Neuronal stem cell (in vitro differentiated cells): ENCODE data around the gene HRH3. TPM values are rescaled to one million over a fixed set of nuclear protein-coding genes. Genes with fewer than 3 reads are reported as not detected.

Source experiments
- DNase-seq: peaks from one replicate; pipeline ENCODE4 v3.0.0-alpha.2; 2013; ENCODE audit warnings: low spot score
- H2AFZ ChIP-seq: one replicate; pipeline ENCODE4 v1.6.1; 2013; ENCODE audit warnings: mild to moderate bottlenecking, low read length, inconsistent platforms
- H2AK5ac ChIP-seq: 2 replicates; pipeline ENCODE4 v1.6.1; 2013; ENCODE audit warnings: low read depth, mild to moderate bottlenecking, inconsistent platforms, low read length, moderate library complexity, mixed read lengths
- H2BK120ac ChIP-seq: 2 replicates; pipeline ENCODE4 v1.6.1; 2013; ENCODE audit warnings: low read depth, mild to moderate bottlenecking, inconsistent platforms, low read length, moderate library complexity, mixed read lengths
- H2BK12ac ChIP-seq: one replicate; pipeline ENCODE4 v1.6.1; 2013; ENCODE audit warnings: low read length, inconsistent platforms
- H2BK15ac ChIP-seq: 2 replicates; pipeline ENCODE4 v1.6.1; 2013; ENCODE audit warnings: mild to moderate bottlenecking, low read length, inconsistent platforms, mixed read lengths
- H2BK5ac ChIP-seq: one replicate; pipeline ENCODE4 v1.6.1; 2013; ENCODE audit warnings: inconsistent platforms, mild to moderate bottlenecking, low read length, moderate library complexity
- H3K14ac ChIP-seq: one replicate; pipeline ENCODE4 v1.6.1; 2013; ENCODE audit warnings: low read length, inconsistent platforms
- H3K18ac ChIP-seq: 2 replicates; pipeline ENCODE4 v1.6.1; 2013; ENCODE audit warnings: low read length, inconsistent platforms
- H3K23ac ChIP-seq: 2 replicates; pipeline ENCODE4 v1.6.1; 2013; ENCODE audit warnings: low read depth, mild to moderate bottlenecking, mixed read lengths, low read length, inconsistent platforms; ENCODE audit not compliant: poor library complexity
- H3K27ac ChIP-seq: replicated peaks from 3 replicates; pipeline ENCODE4 v1.5.1; 2013; ENCODE audit warnings: low read length, inconsistent platforms
- H3K27me3 ChIP-seq, 3 experiments: 2 replicates each; pipeline ENCODE4 v1.6.1; 2013; ENCODE audit warnings: low read length in 3 of 3, mild to moderate bottlenecking in 2 of 3, inconsistent platforms in 1 of 3, low read depth in 1 of 3, mixed read lengths in 1 of 3, moderate library complexity in 1 of 3; ENCODE audit not compliant: control insufficient read depth in 3 of 3, insufficient read depth in 3 of 3
- H3K36me3 ChIP-seq, 2 donors: replicated peaks in 1 of 2; 2 replicates each; pipeline ENCODE4 v1.6.1; 2013; ENCODE audit warnings: low read length in 2 of 2; ENCODE audit not compliant: control insufficient read depth in 2 of 2, insufficient read depth in 2 of 2
- H3K4ac ChIP-seq: 2 replicates; pipeline ENCODE4 v1.6.1; 2013; ENCODE audit warnings: inconsistent platforms, mild to moderate bottlenecking, low read length, moderate library complexity
- H3K4me1 ChIP-seq, 2 donors: 1 replicate in 1 of 2; 2 replicates in 1 of 2; pipeline ENCODE4 v1.6.1; 2013; ENCODE audit warnings: low read length in 2 of 2, low read depth in 1 of 2; ENCODE audit not compliant: control insufficient read depth in 2 of 2, insufficient read depth in 1 of 2
- H3K4me2 ChIP-seq: one replicate; pipeline ENCODE4 v1.6.1; 2013; ENCODE audit warnings: mild to moderate bottlenecking, low read length, inconsistent platforms; ENCODE audit not compliant: insufficient read depth, poor library complexity, severe bottlenecking
- H3K4me3 ChIP-seq, 2 donors: 2 replicates each; pipeline ENCODE4 v1.5.1; 2013; ENCODE audit warnings: low read length in 2 of 2, mild to moderate bottlenecking in 2 of 2, inconsistent platforms in 1 of 2, moderate library complexity in 1 of 2
- H3K79me1 ChIP-seq: one replicate; pipeline ENCODE4 v1.6.1; 2013; ENCODE audit warnings: low read depth, mild to moderate bottlenecking, inconsistent platforms, low read length, moderate library complexity
- H3K9ac ChIP-seq: one replicate; pipeline ENCODE4 v1.6.1; 2013; ENCODE audit warnings: mild to moderate bottlenecking, low read depth, low read length, inconsistent platforms; ENCODE audit not compliant: poor library complexity
- H3K9me3 ChIP-seq, 2 donors: replicated peaks in 1 of 2; 2 replicates each; pipeline versions ENCODE3 to v1.6.1; 2013; ENCODE audit warnings: low read length in 2 of 2, mild to moderate bottlenecking in 2 of 2, inconsistent platforms in 1 of 2, low read depth in 1 of 2, mixed read lengths in 1 of 2, moderate library complexity in 1 of 2; ENCODE audit not compliant: control insufficient read depth in 2 of 2, insufficient read depth in 1 of 2
- H4K8ac ChIP-seq: one replicate; pipeline ENCODE4 v1.6.1; 2013; ENCODE audit warnings: low read depth, mild to moderate bottlenecking, inconsistent platforms, low read length, moderate library complexity
- H4K91ac ChIP-seq: one replicate; pipeline ENCODE4 v1.6.1; 2013; ENCODE audit warnings: low read length, low read depth, mild to moderate bottlenecking, inconsistent platforms; ENCODE audit not compliant: poor library complexity
- WGBS, 2 donors: extraction: QIAGEN DNeasy Blood & Tissue Kit; methylation state at CpG; one replicate each; pipeline ENCODE4 v1.1.7; 2013; ENCODE audit warnings: missing lambda C conversion rate in 2 of 2, mixed read lengths in 1 of 2; ENCODE audit not compliant: insufficient read length in 2 of 2, insufficient replicate concordance in 1 of 2; ENCODE audit errors: extremely low coverage in 2 of 2; 5-methylcytosine and 5-hydroxymethylcytosine counted together
- polyA plus RNA-seq, 2 experiments: library from polyadenylated mRNA; stranded (reverse); fragments of 200-250 nt; gene quantifications; one replicate each; pipeline ENCODE4 v1.2.3, GENCODE V29; 2013

HRH3 gene
- 1.4 TPM for polyA plus RNA-seq (2013, experiment 1 of 2)
- polyA plus RNA-seq (2013, experiment 2 of 2), result 1.4 TPM

- Histone ChIP-seq H3K18ac (peak within 1 kb of the TSS; percentile 48), H3K27me3 (peaks cover 7 to 74% (median 34%) of the 10 kb centered on the region in 3 experiments), H2BK120ac (no peak within 1 kb of the TSS), H2BK15ac (no peak within 1 kb of the TSS), H3K27ac (no peak within 1 kb of the TSS), H2AFZ (peak within 1 kb of the TSS; percentile 85), H3K9me3 (peaks cover 0 to 2% of the 10 kb centered on the region in 2 donors), H4K8ac (no peak within 1 kb of the TSS), H3K36me3 (no peaks in the 10 kb centered on the region), H3K23ac (peak within 1 kb of the TSS; percentile 89), H3K4ac (no peak within 1 kb of the TSS), H3K9ac (peak within 1 kb of the TSS; percentile 21), H3K14ac (no peak within 1 kb of the TSS), H3K79me1 (no peaks in the 10 kb centered on the region), H4K91ac (no peak within 1 kb of the TSS), H2AK5ac (no peak within 1 kb of the TSS), H3K4me1 (peaks cover 22 to 31% of the 10 kb centered on the region in 2 donors), H3K4me3 (peak within 1 kb of the TSS; percentile 45 to 73), H2BK5ac (no peak within 1 kb of the TSS), H3K4me2 (peak within 1 kb of the TSS; percentile 84), H2BK12ac (peak within 1 kb of the TSS; percentile 41)
- WGBS, 2 donors, result no CpG with 5 or more reads among the region's 84 CpGs
- DNase-seq, result peak; percentile 78
Observed at GRCh38 chr20:62219992-62220665, at the start of gene HRH3. Gene HRH3 (minus strand): TSS chr20:62220278. CDS start chr20:62219970, 308 bp downstream.

GRCh38 chr20:62269871-62270270 lies 49.8 kb upstream of the HRH3 start:
- Histone ChIP-seq H3K18ac (no peak overlapping the region), H2BK12ac (peak overlapping the region; percentile 97), H3K27me3 (no peaks in the 10 kb centered on the region), H3K9ac (no peak overlapping the region), H2BK15ac (no peak overlapping the region), H2AK5ac (no peak overlapping the region), H2AFZ (no peak overlapping the region), H4K91ac (no peak overlapping the region), H3K23ac (peak overlapping the region; percentile 80), H3K36me3 (peaks cover 27 to 57% of the 10 kb centered on the region in 2 donors), H3K4me3 (peak overlapping the region in 1 of 2 donors; percentile 59), H3K4ac (no peak overlapping the region), H3K4me1 (no peaks in the 10 kb centered on the region), H3K14ac (peak overlapping the region; percentile 17), H2BK5ac (peak overlapping the region; percentile 13), H3K27ac (no peak overlapping the region), H3K9me3 (peaks cover 5 to 14% of the 10 kb centered on the region in 2 donors), H3K4me2 (no peak overlapping the region), H2BK120ac (no peak overlapping the region), H3K79me1 (no peaks in the 10 kb centered on the region), H4K8ac (no peak overlapping the region)
- no CpG with 5 or more reads among the region's 17 CpGs for WGBS, 2 donors
- no peak for DNase-seq

GRCh38 chr20:62269378-62269777 lies 49.3 kb upstream of the HRH3 start:
- H3K4me1 ChIP-seq, result no peaks in the 10 kb centered on the region
- no peak overlapping the region for H2BK15ac ChIP-seq
- WGBS, 2 donors, result no CpG with 5 or more reads among the region's 14 CpGs
- H3K36me3 ChIP-seq, result peaks cover 29 to 59% of the 10 kb centered on the region in 2 donors
- no peak overlapping the region for H4K91ac ChIP-seq
- H2BK5ac ChIP-seq, result peak overlapping the region; percentile 13
- no peak overlapping the region for H3K4me2 ChIP-seq
- no peak overlapping the region for H2AK5ac ChIP-seq
- no peak overlapping the region for H3K4ac ChIP-seq
- no peaks in the 10 kb centered on the region for H3K79me1 ChIP-seq
- no peak overlapping the region for H3K18ac ChIP-seq
- H2BK12ac ChIP-seq, result no peak overlapping the region
- H3K4me3 ChIP-seq, result no peak overlapping the region
- H4K8ac ChIP-seq, result no peak overlapping the region
- peaks cover 7 to 19% of the 10 kb centered on the region in 2 donors for H3K9me3 ChIP-seq
- peak overlapping the region; percentile 31 for H3K14ac ChIP-seq
- no peak overlapping the region for H3K23ac ChIP-seq
- H3K9ac ChIP-seq, result no peak overlapping the region
- DNase-seq, result no peak
- no peak overlapping the region for H2BK120ac ChIP-seq
- no peak overlapping the region for H2AFZ ChIP-seq
- no peak overlapping the region for H3K27ac ChIP-seq
- no peaks in the 10 kb centered on the region for H3K27me3 ChIP-seq

- H4K8ac ChIP-seq, result no peak overlapping the region
- no peaks in the 10 kb centered on the region for H3K4me1 ChIP-seq
- WGBS, 2 donors, result no CpG with 5 or more reads among the region's 7 CpGs
- no peak overlapping the region for H3K9ac ChIP-seq
- H2BK12ac ChIP-seq, result no peak overlapping the region
- no peak overlapping the region for H3K14ac ChIP-seq
- no peak for DNase-seq
- H3K23ac ChIP-seq, result no peak overlapping the region
- no peaks in the 10 kb centered on the region for H3K79me1 ChIP-seq
- H3K4me3 ChIP-seq, result no peak overlapping the region
- no peak overlapping the region for H2AFZ ChIP-seq
- H2AK5ac ChIP-seq, result no peak overlapping the region
- H3K9me3 ChIP-seq, result peaks cover 11 to 24% of the 10 kb centered on the region in 2 donors
- H2BK5ac ChIP-seq, result no peak overlapping the region
- no peak overlapping the region for H3K4ac ChIP-seq
- H3K27me3 ChIP-seq, result no peaks in the 10 kb centered on the region
- H2BK120ac ChIP-seq, result no peak overlapping the region
- H4K91ac ChIP-seq, result no peak overlapping the region
- H3K36me3 ChIP-seq, result peaks cover 28 to 57% of the 10 kb centered on the region in 2 donors
- H3K4me2 ChIP-seq, result no peak overlapping the region
- H2BK15ac ChIP-seq, result no peak overlapping the region
- H3K27ac ChIP-seq, result no peak overlapping the region
- no peak overlapping the region for H3K18ac ChIP-seq
Observed at GRCh38 chr20:62268228-62268900, 48.3 kb upstream of the HRH3 start.
